Activated effector memory CD4-positive, alpha-beta T cell treated with anti-CD3 and anti-CD28 coated beads, Interleukin-2, amount 50 U/mL, for 16 hours (primary cell): Measurements from ENCODE around the gene NRGN.

ENCODE experiments used
- DNase-seq: peaks from one replicate; pipeline ENCODE4 v3.0.0-alpha.2; 2020

NRGN gene

DNA sequence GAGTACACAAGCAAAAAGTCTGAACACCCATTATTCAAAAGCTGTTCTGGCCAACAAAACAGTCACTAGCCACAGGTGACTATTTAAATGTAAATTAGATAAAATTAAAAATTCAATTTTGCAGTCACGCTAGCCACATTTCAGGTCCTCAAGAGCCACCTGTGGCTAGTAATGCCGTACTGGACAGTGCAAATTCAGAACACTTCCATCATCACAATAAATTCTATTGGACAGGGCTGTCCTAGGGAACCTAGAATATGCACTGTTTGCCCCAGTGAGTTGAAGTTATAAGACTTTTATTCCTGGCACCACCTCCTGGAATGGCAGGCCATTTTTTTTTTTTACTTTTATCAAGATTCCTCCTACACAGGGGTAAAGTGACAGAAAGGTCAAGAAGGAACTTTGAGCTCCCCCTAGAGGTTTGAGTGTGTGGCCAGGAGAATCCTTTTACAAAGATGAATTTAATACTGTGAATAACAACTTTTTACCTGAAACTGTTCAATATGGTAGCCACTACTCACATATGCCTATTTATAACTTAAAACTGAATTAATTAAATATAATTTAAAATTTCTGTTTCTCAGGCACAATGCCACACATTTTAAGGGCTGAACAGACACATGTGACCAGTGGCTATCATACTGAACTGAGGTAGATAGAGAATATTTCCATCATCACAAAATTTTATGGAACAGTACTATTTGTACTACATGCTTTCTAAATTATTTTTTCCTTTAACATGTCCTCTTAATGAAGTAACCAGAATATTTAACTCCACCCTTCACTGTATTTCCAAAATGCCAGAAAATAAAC, 53.9 kb downstream of the NRGN start:
- DNase-seq = no peak

DNA sequence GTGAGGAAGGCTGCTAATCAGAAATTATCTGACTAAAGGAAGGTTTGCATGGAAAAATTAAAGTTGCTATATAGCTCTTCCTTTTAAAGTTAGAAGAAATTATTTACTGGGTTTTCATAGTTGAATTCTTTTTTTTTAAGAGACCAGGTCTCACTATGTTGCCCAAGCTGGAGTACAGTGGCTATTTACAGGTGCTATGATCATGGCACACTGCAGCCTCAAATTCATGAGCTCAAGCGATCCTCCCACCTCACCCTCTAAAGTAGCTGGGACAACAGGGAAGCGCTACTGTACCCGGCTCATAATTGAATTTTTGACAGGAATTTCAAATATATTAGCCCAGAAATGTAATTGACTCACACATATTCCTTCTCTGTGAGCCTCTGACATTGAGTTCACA, 56.6 kb downstream of the NRGN start:
- no peak for DNase-seq
